Stomach smooth muscle (tissue), 2 donors: Measurements from ENCODE around the gene FARSB.
A peak's percentile ranks its signal among the peaks of the same experiment; 100 is the strongest.

Experiments used
- H3K27ac ChIP-seq: one replicate; pipeline ENCODE4 v1.7.0; 2013; ENCODE audit warnings: mild to moderate bottlenecking, low read length, inconsistent platforms
- H3K27me3 ChIP-seq, 2 donors: one replicate each; pipeline ENCODE4 v1.7.0; 2013; ENCODE audit warnings: low read length in 2 of 2; ENCODE audit not compliant: insufficient read depth in 2 of 2, control insufficient read depth in 1 of 2
- H3K36me3 ChIP-seq, 2 donors: one replicate each; pipeline ENCODE4 v1.7.0; 2013; ENCODE audit warnings: low read length in 2 of 2; ENCODE audit not compliant: control insufficient read depth in 2 of 2, insufficient read depth in 2 of 2
- H3K4me1 ChIP-seq: one replicate; pipeline ENCODE4 v1.7.0; 2013; ENCODE audit warnings: low read length; ENCODE audit not compliant: control insufficient read depth, insufficient read depth
- H3K4me3 ChIP-seq, 2 donors: one replicate each; pipeline ENCODE4 v1.7.0; 2013; ENCODE audit warnings: low read length in 2 of 2
- H3K9ac ChIP-seq, 2 donors: one replicate each; pipeline ENCODE4 v1.7.0; 2013; ENCODE audit warnings: low read length in 2 of 2, mild to moderate bottlenecking in 1 of 2
- H3K9me3 ChIP-seq, 2 donors: one replicate each; pipeline ENCODE4 v1.7.0; 2013; ENCODE audit warnings: low read length in 2 of 2; ENCODE audit not compliant: control insufficient read depth in 2 of 2
- donor health status: healthy.
- donor health status: Pancreatic carcinoma.

The FARSB gene

DNA sequence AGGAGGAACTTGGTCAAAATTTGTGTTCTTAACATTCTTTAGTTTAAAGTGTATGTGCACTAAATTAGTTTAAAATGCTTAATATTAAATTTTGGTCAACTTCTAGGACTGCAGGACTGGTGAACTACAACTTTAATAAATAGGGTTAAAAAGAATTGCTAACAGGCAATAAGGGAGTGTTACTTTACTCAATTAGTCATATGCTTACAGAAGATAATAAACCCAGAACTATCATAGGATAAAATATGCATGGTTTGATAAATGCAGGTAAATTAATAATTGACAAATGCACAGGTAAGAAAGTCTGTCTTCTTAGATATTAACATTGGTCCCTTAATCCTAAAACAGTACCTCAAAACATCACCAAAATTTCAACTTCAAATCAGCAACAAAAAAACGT is 20.6 kb downstream of the FARSB start:
- Histone ChIP-seq H3K9ac (no peak overlapping the region), H3K9me3 (no peaks in the 10 kb centered on the region), H3K27me3 (no peaks in the 10 kb centered on the region), H3K27ac (no peak overlapping the region), H3K4me1 (no peaks in the 10 kb centered on the region), H3K4me3 (no peak overlapping the region), H3K36me3 (peaks cover 18 to 31% of the 10 kb centered on the region in 2 donors)

GRCh38 chr2:222627764-222628163 is 28.1 kb downstream of the FARSB start:
- Histone ChIP-seq H3K4me3 (no peak overlapping the region), H3K9me3 (no peaks in the 10 kb centered on the region), H3K4me1 (peaks cover 4% of the 10 kb centered on the region), H3K9ac (no peak overlapping the region), H3K27ac (no peak overlapping the region), H3K27me3 (no peaks in the 10 kb centered on the region), H3K36me3 (peaks cover 17 to 25% of the 10 kb centered on the region in 2 donors)

- Histone ChIP-seq H3K4me3 (no peak overlapping the region), H3K27ac (peak overlapping the region; percentile 3), H3K9me3 (no peaks in the 10 kb centered on the region), H3K27me3 (no peaks in the 10 kb centered on the region), H3K9ac (no peak overlapping the region), H3K4me1 (peaks cover 15% of the 10 kb centered on the region), H3K36me3 (peaks cover 9 to 11% of the 10 kb centered on the region in 2 donors)
These were observed 32.1 kb downstream of the FARSB start for GRCh38 chr2:222623756-222624309.

- Histone ChIP-seq H3K27me3 (no peaks in the 10 kb centered on the region), H3K4me1 (peaks cover 14% of the 10 kb centered on the region), H3K9ac (no peak overlapping the region), H3K27ac (peak overlapping the region; percentile 13), H3K4me3 (no peak overlapping the region), H3K36me3 (peaks cover 6 to 11% of the 10 kb centered on the region in 2 donors), H3K9me3 (no peaks in the 10 kb centered on the region)
These were observed 33.0 kb downstream of the FARSB start for GRCh38 chr2:222622910-222623309.

DNA sequence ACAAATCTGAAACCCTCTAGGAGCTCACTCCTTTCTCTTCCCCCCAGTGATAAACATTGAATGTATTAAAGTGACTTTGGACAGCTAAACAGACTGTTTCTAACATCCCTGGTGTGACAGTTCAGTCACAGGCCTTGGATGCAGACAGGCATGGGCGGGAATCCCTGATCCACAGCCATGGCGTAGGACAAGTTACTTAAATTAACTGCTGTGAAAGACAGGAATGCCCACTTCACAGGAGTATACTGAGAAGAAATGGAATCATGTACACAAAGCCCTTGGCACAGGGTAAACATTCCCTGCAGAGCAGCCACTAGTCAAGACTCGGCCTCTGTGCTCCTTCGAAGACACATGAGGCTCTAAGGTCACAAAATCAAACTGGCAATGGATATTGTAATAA is 34.0 kb downstream of the FARSB start:
- H3K4me1 ChIP-seq = peaks cover 14% of the 10 kb centered on the region
- peak overlapping the region; percentile 32 for H3K27ac ChIP-seq
- peaks cover 2 to 7% of the 10 kb centered on the region in 2 donors for H3K36me3 ChIP-seq
- H3K27me3 ChIP-seq = no peaks in the 10 kb centered on the region
- peak overlapping the region in 1 of 2 donors; percentile 13 for H3K9ac ChIP-seq
- no peak overlapping the region for H3K4me3 ChIP-seq
- H3K9me3 ChIP-seq = no peaks in the 10 kb centered on the region

GRCh38 chr2:222615320-222615719 is 40.6 kb downstream of the FARSB start:
- peaks cover 7 to 10% of the 10 kb centered on the region in 2 donors for H3K36me3 ChIP-seq
- no peaks in the 10 kb centered on the region for H3K27me3 ChIP-seq
- no peak overlapping the region for H3K9ac ChIP-seq
- H3K9me3 ChIP-seq = no peaks in the 10 kb centered on the region
- no peak overlapping the region for H3K27ac ChIP-seq
- peaks cover 2% of the 10 kb centered on the region for H3K4me1 ChIP-seq
- no peak overlapping the region for H3K4me3 ChIP-seq

DNA sequence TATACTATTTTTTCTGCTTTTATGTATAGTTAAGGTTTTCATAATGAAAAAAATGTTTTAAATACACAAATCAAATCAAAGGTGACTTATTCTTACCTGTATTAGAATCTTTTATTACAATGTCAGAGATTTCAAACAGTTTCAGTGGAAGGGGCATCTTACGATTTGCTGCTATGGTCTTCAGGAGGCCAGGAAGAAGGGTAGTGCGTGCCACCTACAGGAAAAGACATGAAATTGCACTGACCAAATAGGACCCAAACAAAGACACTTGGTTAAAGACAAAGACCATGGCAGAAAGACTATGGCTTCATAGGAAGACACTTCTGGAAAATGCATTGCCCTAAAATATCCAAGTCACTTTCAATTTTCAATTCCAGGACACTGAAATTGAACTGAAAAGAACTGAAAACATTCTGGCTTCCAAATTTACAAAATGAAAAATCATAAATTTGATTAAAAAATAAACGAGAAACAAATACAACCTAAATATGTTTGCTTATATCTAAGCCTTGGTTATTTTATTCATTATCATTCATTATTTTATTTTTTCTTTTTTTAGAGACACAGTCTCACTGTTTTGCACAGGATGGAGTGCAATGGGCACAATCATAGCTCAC is 42.1 kb downstream of the FARSB start:
- H3K27ac ChIP-seq = no peak overlapping the region
- H3K27me3 ChIP-seq = no peaks in the 10 kb centered on the region
- H3K36me3 ChIP-seq = peaks cover 7 to 10% of the 10 kb centered on the region in 2 donors
- no peak overlapping the region for H3K9ac ChIP-seq
- no peaks in the 10 kb centered on the region for H3K9me3 ChIP-seq
- no peaks in the 10 kb centered on the region for H3K4me1 ChIP-seq
- no peak overlapping the region for H3K4me3 ChIP-seq

GRCh38 chr2:222611684-222612083 is 44.2 kb downstream of the FARSB start:
- Histone ChIP-seq H3K36me3 (peaks cover 10 to 13% of the 10 kb centered on the region in 2 donors), H3K27me3 (no peaks in the 10 kb centered on the region), H3K9ac (no peak overlapping the region), H3K9me3 (no peaks in the 10 kb centered on the region), H3K27ac (no peak overlapping the region), H3K4me1 (no peaks in the 10 kb centered on the region), H3K4me3 (no peak overlapping the region)

DNA sequence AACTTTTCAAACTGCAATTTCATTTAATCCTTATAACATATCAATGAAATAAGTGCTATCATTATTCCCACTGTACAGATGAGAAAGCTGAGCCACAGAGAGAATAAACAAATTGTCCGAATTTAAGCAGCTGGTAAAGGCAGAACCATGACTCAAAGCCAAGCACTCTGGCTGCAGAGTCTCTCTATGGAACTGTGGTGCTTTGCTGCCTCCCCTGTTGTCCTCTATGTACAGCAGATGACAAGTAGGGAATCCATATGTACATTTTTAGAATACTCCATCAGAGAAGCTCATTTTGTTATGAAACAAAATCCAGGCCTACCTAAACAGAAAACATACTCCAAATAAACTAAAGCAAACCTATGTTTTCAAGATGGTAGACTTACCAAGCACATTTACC is 45.1 kb downstream of the FARSB start:
- H3K4me1 ChIP-seq = no peaks in the 10 kb centered on the region
- H3K4me3 ChIP-seq = no peak overlapping the region
- no peak overlapping the region for H3K27ac ChIP-seq
- no peak overlapping the region for H3K9ac ChIP-seq
- peaks cover 10 to 13% of the 10 kb centered on the region in 2 donors for H3K36me3 ChIP-seq
- no peaks in the 10 kb centered on the region for H3K9me3 ChIP-seq
- H3K27me3 ChIP-seq = no peaks in the 10 kb centered on the region

- H3K4me1 ChIP-seq = no peaks in the 10 kb centered on the region
These were observed 46.5 kb downstream of the FARSB start for GRCh38 chr2:222609381-222609780.

DNA sequence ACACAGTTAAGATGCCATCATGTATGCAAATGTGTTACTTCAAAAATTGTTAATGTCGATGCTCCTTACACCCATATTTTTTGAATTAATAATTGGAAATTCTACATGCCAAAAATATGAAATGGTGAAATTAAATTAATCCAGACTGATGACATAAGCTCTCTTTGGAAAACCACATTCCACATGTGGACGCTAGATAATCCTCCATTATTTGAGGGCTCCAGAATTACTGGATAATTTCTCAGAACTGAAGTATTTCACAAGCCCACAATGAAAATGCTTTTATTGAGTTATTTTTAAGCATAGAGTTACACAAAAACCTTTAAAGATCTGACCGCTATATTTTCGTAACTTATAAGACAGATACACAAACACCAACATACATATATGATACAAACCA is 47.8 kb downstream of the FARSB start:
- H3K27ac ChIP-seq = no peak overlapping the region

More at GRCh38 chr2:222609381-222609780, 46.5 kb downstream of the FARSB start:
- Histone ChIP-seq H3K36me3 (peaks cover 6 to 13% of the 10 kb centered on the region in 2 donors), H3K4me3 (no peak overlapping the region), H3K27ac (no peak overlapping the region), H3K9ac (no peak overlapping the region), H3K27me3 (no peaks in the 10 kb centered on the region), H3K9me3 (no peaks in the 10 kb centered on the region)

More for the DNA sequence above, 47.8 kb downstream of the FARSB start:
- Histone ChIP-seq H3K9ac (no peak overlapping the region), H3K36me3 (peaks cover 6 to 13% of the 10 kb centered on the region in 2 donors), H3K9me3 (no peaks in the 10 kb centered on the region), H3K4me3 (no peak overlapping the region), H3K4me1 (no peaks in the 10 kb centered on the region), H3K27me3 (no peaks in the 10 kb centered on the region)
